ENCODE results near the gene ZEB2.

The ZEB2 gene

GRCh38 chr2:144548088-144548487 lies 28.2 kb upstream of the ZEB2 start:
- peak in 1 of 2 donors; percentile 31 for DNase-seq (ENCODE audit: low read depth in 2 of 2)
- no peak for TF ChIP-seq CTCF (IDR thresholded peaks at IDR 0.05; ENCODE audit: low read depth, low read length)

GRCh38 chr2:144547494-144547893 lies 27.6 kb upstream of the ZEB2 start:
- no peak for DNase-seq (ENCODE audit: low read depth in 2 of 2)
- TF ChIP-seq CTCF (IDR thresholded peaks at IDR 0.05; ENCODE audit: low read depth, low read length), result no peak

More at GRCh38 chr2:144548088-144548487, 28.2 kb upstream of the ZEB2 start:
- H3K4me3 ChIP-seq (replicated peaks in 1 of 2; ENCODE audit: low read depth in 2 of 2, low read length in 2 of 2), result no peak overlapping the region

GRCh38 chr2:144546933-144547332 lies 27.0 kb upstream of the ZEB2 start:
- H3K4me3 ChIP-seq (replicated peaks in 1 of 2; ENCODE audit: low read depth in 2 of 2, low read length in 2 of 2), result no peak overlapping the region
- DNase-seq (ENCODE audit: low read depth in 2 of 2), result no peak
- no peak for TF ChIP-seq CTCF (IDR thresholded peaks at IDR 0.05; ENCODE audit: low read depth, low read length)

More at GRCh38 chr2:144547494-144547893, 27.6 kb upstream of the ZEB2 start:
- H3K4me3 ChIP-seq (replicated peaks in 1 of 2; ENCODE audit: low read depth in 2 of 2, low read length in 2 of 2), result no peak overlapping the region

GRCh38 chr2:144545787-144546186 lies 25.9 kb upstream of the ZEB2 start:
- TF ChIP-seq CTCF (IDR thresholded peaks at IDR 0.05; ENCODE audit: low read depth, low read length), result no peak
- no peak overlapping the region for H3K4me3 ChIP-seq (replicated peaks in 1 of 2; ENCODE audit: low read depth in 2 of 2, low read length in 2 of 2)
- DNase-seq (ENCODE audit: low read depth in 2 of 2), result no peak

GRCh38 chr2:144544053-144544452 lies 24.1 kb upstream of the ZEB2 start:
- no peak for TF ChIP-seq CTCF (IDR thresholded peaks at IDR 0.05; ENCODE audit: low read depth, low read length)
- no peak overlapping the region for H3K4me3 ChIP-seq (replicated peaks in 1 of 2; ENCODE audit: low read depth in 2 of 2, low read length in 2 of 2)
- DNase-seq (ENCODE audit: low read depth in 2 of 2), result no peak

- no peak for TF ChIP-seq CTCF (IDR thresholded peaks at IDR 0.05; ENCODE audit: low read depth, low read length)
- DNase-seq (ENCODE audit: low read depth in 2 of 2), result peak in 1 of 2 donors; percentile 28
- H3K4me3 ChIP-seq (replicated peaks in 1 of 2; ENCODE audit: low read depth in 2 of 2, low read length in 2 of 2), result no peak overlapping the region
Observed at GRCh38 chr2:144541396-144541795, 21.5 kb upstream of the ZEB2 start.

- H3K4me3 ChIP-seq (replicated peaks in 1 of 2; ENCODE audit: low read depth in 2 of 2, low read length in 2 of 2), result no peak overlapping the region
- DNase-seq (ENCODE audit: low read depth in 2 of 2), result no peak
- TF ChIP-seq CTCF (IDR thresholded peaks at IDR 0.05; ENCODE audit: low read depth, low read length), result no peak
Observed at GRCh38 chr2:144539289-144539782, 19.4 kb upstream of the ZEB2 start.
